Left renal pelvis (tissue), 4 donors: ENCODE measurements around the gene CCDC63. TPM values are rescaled to one million over a fixed set of nuclear protein-coding genes. Genes with fewer than 3 reads are reported as not detected.

Experiments
- DNase-seq, 4 donors: peaks; one replicate each; pipeline ENCODE4 v3.0.0-alpha.2; 2013; ENCODE audit warnings: low read depth in 4 of 4, low spot score in 3 of 4
- polyA plus RNA-seq, 4 donors: library from polyadenylated mRNA; unstranded; fragments of 120-200 nt; gene quantifications; one replicate each; pipeline ENCODE4 v1.2.1, GENCODE V29; 2013; ENCODE audit not compliant: insufficient read length in 4 of 4

The CCDC63 gene
- polyA plus RNA-seq = not detected

DNA sequence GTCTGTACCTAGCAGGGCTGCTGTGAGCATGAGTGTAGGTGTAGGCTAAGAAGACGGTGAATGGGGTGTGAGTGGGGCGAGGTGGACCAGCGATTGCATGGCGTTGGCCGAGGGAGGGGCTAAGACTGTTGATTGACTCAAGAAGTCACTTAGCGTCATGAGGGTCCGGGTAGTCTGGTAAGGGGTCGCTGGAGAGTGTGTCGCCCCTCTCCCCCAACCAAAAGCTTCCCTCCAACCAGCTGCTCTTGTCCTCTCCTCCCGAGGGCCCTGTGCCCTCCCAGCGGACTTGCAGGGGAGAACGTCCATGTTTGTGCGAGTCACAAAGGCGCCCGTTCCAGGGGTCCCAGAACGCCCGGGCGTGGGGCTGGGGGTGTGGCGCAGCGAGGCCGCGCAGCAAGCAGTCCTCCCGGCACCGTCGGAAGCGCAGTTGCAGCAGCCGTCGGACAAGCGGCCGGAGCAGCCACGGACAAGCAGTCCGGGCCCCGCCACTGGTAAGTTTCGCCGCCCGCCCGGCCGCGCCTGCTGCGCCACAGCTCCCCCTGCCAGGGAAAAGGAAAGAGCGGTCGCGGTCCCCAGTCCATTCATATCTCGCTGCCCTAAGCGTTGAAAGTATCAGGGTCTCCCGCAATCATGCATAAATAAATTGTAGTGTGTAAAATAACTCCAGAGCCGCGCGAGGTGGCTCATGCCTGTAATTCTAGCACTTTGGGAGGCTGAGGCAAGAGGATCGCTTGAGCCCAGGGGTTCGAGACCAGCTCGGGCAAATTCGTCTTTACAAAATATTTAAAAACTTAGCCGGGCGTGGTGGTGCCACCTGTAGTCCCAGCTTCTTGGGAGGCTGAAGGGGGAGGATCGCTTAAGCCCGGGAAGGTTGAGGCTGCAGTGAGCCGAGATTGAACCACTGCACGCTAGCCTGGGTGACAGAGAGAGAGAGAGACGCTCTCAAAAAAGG is at the start of gene CCDC63:
TSS of gene CCDC63 (plus strand) at position 373 of the 952 bp plus-strand sequence. CDS start 5,968 bp downstream, outside the sequence.
- peak in 3 of 4 donors; percentile 10 to 38 (median 33) for DNase-seq

DNA sequence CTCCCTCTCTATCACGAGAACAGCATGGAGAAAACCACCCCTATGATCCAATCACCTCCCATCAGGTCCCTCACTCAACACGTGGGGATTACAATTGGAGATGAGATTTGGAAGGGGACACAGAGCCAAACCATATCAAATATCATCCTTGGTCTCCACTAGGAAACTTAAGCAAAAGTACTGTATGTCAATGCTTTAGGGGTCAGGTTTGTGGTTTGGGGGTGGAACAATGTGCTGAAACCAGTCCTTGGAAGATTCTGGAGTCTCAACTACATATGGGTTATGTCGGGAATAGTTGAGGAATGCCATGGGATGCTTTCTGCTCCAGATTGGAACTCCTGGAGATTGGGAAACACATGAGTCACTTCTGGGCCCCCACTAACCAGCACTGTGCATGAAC is 48.3 kb upstream of the CCDC63 start:
- DNase-seq = no peak

DNA sequence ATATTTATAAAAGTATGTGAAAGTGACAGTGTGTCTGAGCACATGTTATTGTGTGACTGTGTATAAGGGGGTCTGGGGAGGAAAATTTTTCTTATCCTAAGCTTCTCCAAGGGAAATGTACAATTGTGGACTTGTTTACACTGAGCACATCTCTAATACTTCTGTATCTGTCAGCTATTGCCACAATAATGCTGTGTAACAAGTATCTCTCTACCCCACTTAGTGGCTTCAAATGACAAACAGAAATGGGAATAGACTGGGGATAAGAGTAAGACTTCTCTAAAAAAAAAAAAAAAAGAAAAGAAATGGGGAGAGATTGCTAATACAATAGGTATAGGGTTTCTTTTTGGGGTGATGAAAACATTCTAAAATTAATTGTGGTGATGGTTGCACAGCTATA is 44.3 kb upstream of the CCDC63 start:
- no peak for DNase-seq

DNA sequence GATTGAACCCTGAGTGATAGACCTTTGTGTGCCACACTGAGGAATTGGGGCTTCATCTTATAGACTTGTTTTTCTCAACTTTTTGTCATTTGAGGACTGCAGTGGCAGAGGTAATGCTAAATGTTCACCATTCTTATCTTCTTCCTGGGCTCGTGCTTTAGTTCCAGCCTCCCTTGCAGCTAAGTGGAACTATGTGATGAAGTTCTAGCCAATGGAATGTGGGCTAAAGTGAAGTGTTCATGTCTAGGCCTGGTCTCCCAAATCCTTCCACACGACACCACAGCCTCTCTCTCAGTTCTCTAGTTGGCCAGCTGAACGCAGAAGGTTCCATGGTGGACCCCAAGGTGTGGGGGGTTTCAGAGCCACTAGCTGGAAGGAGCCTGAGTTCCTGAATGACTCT is 42.4 kb upstream of the CCDC63 start:
- DNase-seq = no peak

- DNase-seq = no peak
Measured at GRCh38 chr12:110807640-110808039, 39.1 kb upstream of the CCDC63 start.

- no peak for DNase-seq
Measured at GRCh38 chr12:110809149-110809548, 37.6 kb upstream of the CCDC63 start.

- no peak for DNase-seq
Measured at GRCh38 chr12:110811972-110812371, 34.8 kb upstream of the CCDC63 start.

- DNase-seq = no peak
Measured at GRCh38 chr12:110813285-110813684, 33.5 kb upstream of the CCDC63 start.

GRCh38 chr12:110813756-110814155 is 33.0 kb upstream of the CCDC63 start:
- DNase-seq = no peak

- no peak for DNase-seq
Measured at GRCh38 chr12:110816248-110816647, 30.5 kb upstream of the CCDC63 start.

DNA sequence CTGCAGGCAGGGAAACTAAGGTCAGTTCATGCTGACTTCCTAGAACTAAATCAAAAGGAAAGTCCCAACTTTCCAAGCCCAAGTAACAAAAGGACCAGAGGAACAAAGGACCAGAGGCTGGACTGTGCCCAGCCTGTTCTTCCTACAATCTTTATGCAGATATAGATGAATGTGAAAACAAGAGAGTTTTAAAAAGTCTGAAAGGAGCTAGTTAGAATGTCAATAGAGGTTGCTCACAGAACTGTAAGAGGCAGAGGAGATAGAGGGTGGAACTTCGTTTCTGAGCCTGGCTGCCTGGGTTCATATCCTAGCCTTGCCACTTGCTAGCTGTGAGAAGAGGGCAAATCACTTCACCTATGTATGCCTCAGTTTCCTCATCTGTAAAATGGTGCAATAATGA is 30.0 kb upstream of the CCDC63 start:
- DNase-seq = no peak

GRCh38 chr12:110818511-110818910 is 28.3 kb upstream of the CCDC63 start:
- no peak for DNase-seq

- no peak for DNase-seq
Measured at GRCh38 chr12:110819150-110819549, 27.6 kb upstream of the CCDC63 start.

- no peak for DNase-seq
Measured at GRCh38 chr12:110819646-110820045, 27.1 kb upstream of the CCDC63 start.

DNA sequence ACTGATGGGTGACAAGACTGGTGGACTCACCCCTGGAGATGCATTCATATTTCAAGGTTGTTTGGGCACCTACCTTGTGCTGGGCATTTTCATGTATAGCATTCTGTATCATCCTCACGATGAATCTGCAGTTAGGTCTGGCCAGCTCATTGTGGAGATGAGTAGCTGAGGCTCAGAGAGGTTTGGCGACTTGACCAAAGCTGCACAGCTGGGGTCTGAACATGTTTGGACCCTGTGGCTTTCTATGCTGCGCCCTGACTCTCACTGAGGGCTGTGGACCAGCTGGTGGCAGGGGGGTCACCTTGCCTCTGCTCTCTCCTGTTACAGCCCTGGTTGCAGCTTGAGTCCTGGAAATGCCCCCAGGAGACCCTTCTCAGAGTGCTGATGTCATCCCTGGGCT is 24.9 kb upstream of the CCDC63 start:
- DNase-seq = no peak

GRCh38 chr12:110822821-110823415 is 23.9 kb upstream of the CCDC63 start:
- no peak for DNase-seq

- DNase-seq = no peak
Measured at GRCh38 chr12:110824342-110824741, 22.4 kb upstream of the CCDC63 start.

- DNase-seq = no peak
Measured at GRCh38 chr12:110825530-110825929, 21.3 kb upstream of the CCDC63 start.

DNA sequence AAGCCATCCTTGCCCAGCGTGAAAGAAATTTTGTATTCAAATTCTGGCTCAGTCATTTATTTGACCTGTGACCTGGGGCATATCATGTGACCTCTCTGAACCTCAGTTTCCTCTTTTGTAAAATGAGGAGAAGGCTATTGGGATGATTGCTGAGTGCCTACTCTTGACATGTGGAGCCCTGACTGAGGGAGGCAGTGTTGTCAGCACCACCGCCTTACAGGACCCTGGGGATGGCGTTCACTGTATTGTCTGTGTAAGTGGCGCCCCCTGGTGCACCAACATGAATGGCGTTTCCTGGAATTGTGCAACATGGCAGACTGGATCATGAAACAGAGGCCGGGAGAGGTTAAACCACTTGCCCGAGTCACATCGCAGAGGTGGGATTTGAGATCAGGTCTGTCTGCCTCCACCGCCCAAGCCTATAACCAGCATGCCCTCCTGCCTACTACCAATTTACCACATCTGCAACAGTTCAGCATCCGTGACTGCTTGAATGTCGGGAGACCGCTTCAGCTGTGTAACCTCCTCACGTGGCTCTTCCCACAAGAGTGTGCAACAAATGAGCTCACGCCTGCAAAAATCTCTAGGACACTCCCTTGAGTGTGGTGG is 20.1 kb upstream of the CCDC63 start:
- peak in 3 of 4 donors; percentile 45 to 67 (median 58) for DNase-seq

DNA sequence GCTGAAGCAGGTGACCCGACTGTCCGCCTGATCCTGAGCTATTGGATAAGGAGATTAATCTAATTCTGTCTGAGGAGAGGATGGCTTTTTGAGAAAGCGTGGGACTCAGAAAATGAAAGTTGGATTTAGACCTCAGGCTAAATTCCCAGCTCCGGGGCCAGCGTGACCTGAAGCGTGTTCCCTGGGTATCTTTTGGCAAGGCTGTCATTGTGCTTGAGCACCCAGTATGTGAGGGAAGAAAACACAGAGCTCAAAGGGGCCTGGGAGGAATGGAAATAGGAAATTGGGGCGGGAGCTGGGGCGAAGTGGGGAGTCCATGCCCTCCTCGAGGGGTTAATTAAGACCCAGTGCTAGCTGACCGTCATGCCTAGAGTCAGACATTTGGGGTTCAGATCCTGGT is 17.5 kb upstream of the CCDC63 start:
- DNase-seq = no peak

- no peak for DNase-seq
Measured at GRCh38 chr12:110836291-110836690, 10.5 kb upstream of the CCDC63 start.
